Subcutaneous abdominal adipose tissue (tissue), 5 donors: Measurements from ENCODE around the gene LRRC4C.

Experiments
- H3K27ac ChIP-seq: one replicate; pipeline ENCODE4 v1.7.0; 2013; ENCODE audit warnings: low read depth, mild to moderate bottlenecking, inconsistent platforms, low read length, moderate library complexity
- H3K27me3 ChIP-seq, 5 donors: one replicate each; pipeline ENCODE4 v1.7.0; 2013; ENCODE audit warnings: low read length in 5 of 5, inconsistent platforms in 1 of 5; ENCODE audit not compliant: control insufficient read depth in 5 of 5, insufficient read depth in 4 of 5
- H3K36me3 ChIP-seq, 5 donors: one replicate each; pipeline ENCODE4 v1.7.0; 2013; ENCODE audit warnings: low read length in 5 of 5; ENCODE audit not compliant: control insufficient read depth in 5 of 5, insufficient read depth in 5 of 5
- H3K4me1 ChIP-seq, 5 donors: one replicate each; pipeline ENCODE4 v1.7.0; 2013; ENCODE audit warnings: low read length in 5 of 5, mild to moderate bottlenecking in 3 of 5, moderate library complexity in 1 of 5; ENCODE audit not compliant: control insufficient read depth in 5 of 5, insufficient read depth in 5 of 5
- H3K4me3 ChIP-seq, 5 donors: one replicate each; pipeline ENCODE4 v1.7.0; 2013; ENCODE audit warnings: low read length in 5 of 5, low read depth in 1 of 5
- H3K9ac ChIP-seq, 5 donors: one replicate each; pipeline ENCODE4 v1.7.0; 2013; ENCODE audit warnings: low read length in 5 of 5, mild to moderate bottlenecking in 4 of 5, moderate library complexity in 3 of 5
- H3K9me3 ChIP-seq, 5 donors: one replicate each; pipeline ENCODE4 v1.7.0; 2013; ENCODE audit warnings: low read length in 5 of 5; ENCODE audit not compliant: control insufficient read depth in 5 of 5
- donor health status: healthy.
- donor health status: healthy.
- donor health status: healthy.
- donor health status: healthy.
- donor health status: healthy.

Gene LRRC4C

DNA sequence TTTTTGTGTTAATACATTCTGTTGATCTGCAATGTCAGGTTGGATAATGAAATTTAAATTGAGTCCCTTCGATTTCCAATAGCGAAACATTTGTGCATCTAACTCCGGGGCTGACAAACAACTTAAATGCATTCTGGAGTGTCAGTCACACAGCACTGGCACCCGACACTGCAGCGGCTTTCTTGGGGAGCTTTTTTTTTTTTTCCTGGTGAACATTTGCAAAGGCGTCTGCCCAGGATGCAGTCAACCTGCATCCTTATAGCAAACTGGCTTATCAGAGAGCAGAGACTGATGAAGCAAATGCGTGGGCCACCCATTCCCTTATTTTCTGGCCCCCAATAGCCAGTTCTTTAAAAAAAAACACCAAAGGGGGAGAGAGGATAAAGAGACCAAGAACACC lies 1167.7 kb downstream of the LRRC4C start:
- Histone ChIP-seq H3K36me3 (no peaks in the 10 kb centered on the region), H3K9ac (no peak overlapping the region), H3K4me1 (peaks cover 0 to 12% (median 9%) of the 10 kb centered on the region in 5 donors), H3K4me3 (peak overlapping the region in 1 of 5 donors; percentile 22), H3K9me3 (no peaks in the 10 kb centered on the region), H3K27ac (no peak overlapping the region), H3K27me3 (peaks cover 0 to 6% (median 0%) of the 10 kb centered on the region in 5 donors)

DNA sequence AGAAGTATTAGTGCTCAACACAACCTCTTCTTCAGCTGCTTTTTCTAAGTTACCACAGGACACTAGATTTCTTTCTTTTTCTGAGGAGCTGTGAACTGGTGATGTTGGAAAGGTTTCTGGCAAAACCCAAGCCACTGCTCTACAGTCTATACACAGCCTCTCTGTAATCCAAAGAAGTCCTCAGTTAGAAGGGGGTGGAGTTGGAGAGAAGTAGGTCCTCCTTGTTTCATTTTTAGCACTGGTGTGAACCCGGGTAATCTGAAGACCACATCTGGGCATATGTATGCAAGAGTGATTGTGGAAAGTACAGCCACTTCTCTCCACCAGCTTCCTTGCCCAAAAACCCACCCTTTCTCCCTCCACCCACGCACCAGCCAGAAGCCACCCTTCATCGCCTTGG lies 1168.1 kb downstream of the LRRC4C start:
- Histone ChIP-seq H3K9ac (no peak overlapping the region), H3K36me3 (no peaks in the 10 kb centered on the region), H3K9me3 (no peaks in the 10 kb centered on the region), H3K4me1 (peaks cover 0 to 12% (median 9%) of the 10 kb centered on the region in 5 donors), H3K27ac (no peak overlapping the region), H3K27me3 (peaks cover 0 to 6% (median 0%) of the 10 kb centered on the region in 5 donors), H3K4me3 (peak overlapping the region in 1 of 5 donors; percentile 22)

DNA sequence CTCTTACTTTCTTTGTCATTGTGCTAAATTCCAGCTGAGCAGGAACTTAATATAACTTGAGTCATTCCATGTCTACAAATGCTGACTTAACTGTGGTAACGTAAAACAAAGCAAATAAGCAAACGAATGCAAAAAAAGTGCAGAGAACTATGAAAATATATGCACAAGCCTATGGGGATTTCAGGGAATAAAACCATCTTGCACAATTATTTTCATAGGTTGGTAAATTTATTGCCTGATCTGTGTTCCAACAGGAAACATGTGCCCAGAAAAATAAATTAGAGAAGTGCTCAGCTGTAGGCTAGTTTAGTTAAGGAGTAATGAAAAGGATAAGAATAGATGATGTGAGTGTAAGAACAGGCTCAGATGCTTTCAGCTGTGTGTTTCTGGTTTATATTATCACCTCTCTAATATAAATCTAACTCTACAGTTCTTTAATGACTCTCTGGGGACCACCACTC lies 1169.3 kb downstream of the LRRC4C start:
- no peak overlapping the region for H3K9ac ChIP-seq
- H3K36me3 ChIP-seq = no peaks in the 10 kb centered on the region
- H3K9me3 ChIP-seq = no peaks in the 10 kb centered on the region
- peak overlapping the region in 1 of 5 donors; percentile 7 for H3K4me3 ChIP-seq
- H3K27ac ChIP-seq = no peak overlapping the region
- peaks cover 0 to 6% (median 0%) of the 10 kb centered on the region in 5 donors for H3K27me3 ChIP-seq
- peaks cover 0 to 12% (median 9%) of the 10 kb centered on the region in 5 donors for H3K4me1 ChIP-seq

DNA sequence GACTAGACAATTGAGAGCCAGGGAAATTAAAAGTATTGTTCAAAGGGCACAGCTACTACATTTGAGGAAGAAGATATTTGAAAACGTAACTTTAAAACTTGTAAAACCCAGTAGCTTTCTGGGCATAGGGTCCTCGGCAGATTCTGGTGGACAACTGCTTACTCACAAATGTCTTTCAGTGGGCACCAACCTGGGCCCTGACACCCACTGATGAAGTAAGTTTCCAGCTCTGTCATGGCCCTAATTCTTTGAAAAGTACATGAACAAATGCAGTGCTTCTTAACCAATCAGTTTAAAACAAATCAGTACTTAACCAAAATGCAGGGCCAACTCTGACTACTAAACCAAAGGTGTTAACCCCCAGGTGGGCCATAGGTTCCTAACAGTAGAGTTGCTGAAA lies 1170.1 kb downstream of the LRRC4C start:
- H3K4me3 ChIP-seq = no peak overlapping the region
- no peak overlapping the region for H3K9ac ChIP-seq
- no peak overlapping the region for H3K27ac ChIP-seq
- H3K4me1 ChIP-seq = peaks cover 0 to 12% (median 9%) of the 10 kb centered on the region in 5 donors
- no peaks in the 10 kb centered on the region for H3K9me3 ChIP-seq
- no peaks in the 10 kb centered on the region for H3K36me3 ChIP-seq
- H3K27me3 ChIP-seq = peaks cover 0 to 6% (median 0%) of the 10 kb centered on the region in 5 donors

DNA sequence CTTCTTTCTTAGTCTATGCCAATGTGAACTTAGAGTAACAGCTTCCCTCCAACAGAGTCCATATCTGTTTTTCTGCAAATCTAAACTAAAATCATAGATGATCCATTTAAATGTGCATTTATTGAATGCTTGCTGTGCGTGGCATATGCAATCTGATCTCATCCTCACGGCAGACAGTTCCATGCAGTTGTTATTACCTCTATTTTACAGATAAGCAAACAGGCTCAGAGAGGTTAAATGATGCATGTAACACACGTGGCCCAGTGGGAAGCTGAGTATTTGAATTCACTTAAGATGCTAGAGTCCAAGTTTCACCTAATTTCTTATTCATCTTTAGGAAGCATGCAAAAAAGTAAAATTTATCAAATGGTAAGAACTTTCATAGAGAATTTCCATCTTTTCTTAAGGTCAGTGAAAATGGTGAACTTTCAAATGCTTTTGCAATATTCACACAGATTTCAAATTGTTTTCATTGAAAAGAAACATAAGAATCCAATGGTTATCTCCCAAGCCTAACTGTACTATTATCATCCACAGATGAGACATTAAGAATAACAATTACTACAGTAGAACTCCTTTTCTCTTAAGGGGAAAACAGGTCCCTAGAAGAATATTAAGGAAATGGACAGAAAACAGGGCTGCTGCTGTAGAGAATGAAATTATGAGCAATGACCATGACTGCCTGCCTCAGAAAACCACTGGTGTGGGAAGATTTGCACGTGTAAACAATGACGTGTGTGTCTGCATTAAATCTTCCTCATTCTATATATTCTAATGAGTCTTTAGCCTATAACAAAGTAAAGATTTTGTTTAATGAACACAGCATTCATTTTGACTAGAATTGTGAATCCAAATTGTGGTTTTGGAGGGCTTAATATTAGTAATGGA lies 1171.3 kb downstream of the LRRC4C start:
- Histone ChIP-seq H3K9ac (no peak overlapping the region), H3K9me3 (no peaks in the 10 kb centered on the region), H3K27me3 (peaks cover 0 to 6% (median 0%) of the 10 kb centered on the region in 5 donors), H3K4me1 (peaks cover 0 to 5% (median under 1%) of the 10 kb centered on the region in 5 donors), H3K27ac (no peak overlapping the region), H3K36me3 (no peaks in the 10 kb centered on the region), H3K4me3 (no peak overlapping the region)

DNA sequence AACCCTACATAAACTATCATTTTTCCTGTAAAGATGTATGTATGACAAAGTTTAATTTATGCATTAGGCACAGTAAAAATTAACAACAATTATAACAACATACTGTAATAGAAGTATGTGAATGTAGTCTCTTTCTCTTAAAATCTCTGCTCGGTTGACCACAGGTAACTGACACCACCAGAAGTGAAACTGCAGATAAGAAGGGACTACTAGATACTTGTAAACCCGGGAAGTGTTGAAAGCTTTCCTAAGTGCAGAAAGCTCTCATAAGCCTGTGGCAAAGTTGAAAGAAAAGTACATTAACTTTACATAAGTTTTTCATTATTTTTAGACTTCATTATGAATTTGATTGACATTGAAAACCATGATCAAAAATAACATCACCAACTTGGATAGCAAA lies 1173.3 kb downstream of the LRRC4C start:
- Histone ChIP-seq H3K27ac (no peak overlapping the region), H3K9me3 (no peaks in the 10 kb centered on the region), H3K27me3 (no peaks in the 10 kb centered on the region), H3K9ac (no peak overlapping the region), H3K4me1 (peaks cover 0 to 2% (median 0%) of the 10 kb centered on the region in 5 donors), H3K36me3 (no peaks in the 10 kb centered on the region), H3K4me3 (no peak overlapping the region)

DNA sequence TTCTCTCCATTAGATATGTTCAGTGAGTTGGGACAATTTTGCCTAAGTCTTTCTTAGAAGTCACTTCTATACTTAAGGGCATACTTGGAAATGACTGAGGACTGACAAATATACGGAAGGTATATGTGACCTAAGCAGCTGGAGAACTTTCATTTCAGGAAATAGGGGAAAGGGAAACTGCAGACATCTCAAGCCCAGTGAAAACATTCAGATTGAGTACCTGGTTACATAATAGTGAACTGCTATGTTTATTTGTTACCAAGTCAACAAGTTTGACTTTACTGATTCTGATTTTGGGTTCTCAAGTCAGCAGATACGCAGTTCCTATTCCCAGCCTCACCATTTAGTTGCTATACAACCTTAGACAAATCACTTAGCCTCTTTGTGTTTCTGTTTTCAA lies 1173.9 kb downstream of the LRRC4C start:
- peaks cover 0 to 7% (median 5%) of the 10 kb centered on the region in 5 donors for H3K4me1 ChIP-seq
- H3K4me3 ChIP-seq = no peak overlapping the region
- H3K9ac ChIP-seq = no peak overlapping the region
- no peaks in the 10 kb centered on the region for H3K9me3 ChIP-seq
- H3K27me3 ChIP-seq = peaks cover 0 to 2% (median 0%) of the 10 kb centered on the region in 5 donors
- H3K36me3 ChIP-seq = no peaks in the 10 kb centered on the region
- H3K27ac ChIP-seq = no peak overlapping the region

DNA sequence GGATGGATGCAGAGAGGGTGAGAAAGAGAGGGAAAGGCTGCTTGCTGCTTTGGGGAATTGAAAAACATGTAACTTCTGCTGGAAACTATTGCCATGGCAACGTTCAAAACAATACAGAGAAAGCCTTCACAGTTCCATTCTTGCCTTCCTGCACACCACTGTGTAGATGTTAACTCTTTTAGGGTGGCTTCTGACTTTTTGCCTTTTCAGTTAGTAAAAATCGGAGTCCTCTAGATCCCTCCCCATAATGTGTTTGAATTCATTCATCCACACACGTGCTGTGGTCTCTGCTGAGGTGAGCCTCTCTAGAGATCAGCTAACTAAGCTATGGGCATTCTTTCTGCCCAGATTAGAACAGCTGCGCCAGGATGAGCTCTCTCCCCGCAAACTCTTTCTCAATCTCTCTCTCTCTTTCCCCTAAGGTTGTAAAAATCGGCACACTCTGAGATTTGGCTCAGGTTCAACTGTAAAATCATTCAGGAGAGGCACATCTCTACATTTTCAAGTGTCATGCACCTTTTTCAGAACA lies 1178.3 kb downstream of the LRRC4C start:
- Histone ChIP-seq H3K36me3 (no peaks in the 10 kb centered on the region), H3K4me3 (no peak overlapping the region), H3K4me1 (peaks cover 0 to 11% (median 7%) of the 10 kb centered on the region in 5 donors), H3K9ac (peak overlapping the region in 1 of 5 donors; percentile 26), H3K27ac (no peak overlapping the region), H3K9me3 (no peaks in the 10 kb centered on the region), H3K27me3 (peaks cover 0 to 5% (median 0%) of the 10 kb centered on the region in 5 donors)

DNA sequence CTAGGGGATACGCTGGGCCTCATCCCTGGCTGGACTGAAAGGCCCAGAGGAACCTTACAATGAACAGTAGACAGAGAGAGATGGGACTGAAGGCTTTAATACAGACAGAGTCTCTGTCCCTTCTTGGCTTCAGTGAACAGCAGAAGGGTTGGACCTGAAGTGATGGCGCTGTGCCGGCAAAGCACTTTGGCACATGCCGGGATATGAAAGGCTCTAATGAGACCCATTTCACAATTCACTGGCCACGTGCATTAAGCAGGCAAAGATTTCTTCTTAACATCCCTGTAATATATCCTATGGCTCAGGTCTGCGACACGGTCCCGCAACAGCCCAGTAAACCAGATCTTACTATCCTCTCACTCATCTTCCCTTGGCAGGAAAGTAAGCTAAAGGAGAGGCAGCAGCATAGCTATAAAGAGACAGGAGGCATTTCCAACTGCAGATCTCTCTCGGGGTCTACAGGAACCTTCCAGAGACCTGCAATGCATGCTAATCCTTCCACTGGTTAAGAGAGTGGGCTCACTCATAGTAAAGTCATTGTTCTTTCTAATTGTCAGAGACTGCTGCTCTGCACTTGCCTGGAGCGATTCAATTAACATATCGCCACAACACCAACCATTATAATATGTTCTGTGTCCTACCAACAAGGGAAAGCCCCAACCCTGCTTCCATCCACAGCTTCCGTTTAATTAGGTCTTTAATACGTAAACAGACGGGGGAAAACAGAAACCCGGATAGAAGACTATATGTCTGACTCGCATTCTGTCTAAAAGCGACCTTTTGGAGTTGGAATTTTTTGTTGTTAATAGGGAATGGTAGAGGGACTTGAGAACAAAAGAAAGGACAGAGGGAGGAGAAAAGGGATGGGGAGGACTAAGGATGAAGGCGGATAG lies 1179.0 kb downstream of the LRRC4C start:
- Histone ChIP-seq H3K4me3 (peak overlapping the region in 1 of 5 donors; percentile 0), H3K36me3 (no peaks in the 10 kb centered on the region), H3K9ac (peak overlapping the region in 1 of 5 donors; percentile 26), H3K27me3 (peaks cover 0 to 5% (median 0%) of the 10 kb centered on the region in 5 donors), H3K27ac (no peak overlapping the region), H3K4me1 (peaks cover 0 to 11% (median 7%) of the 10 kb centered on the region in 5 donors), H3K9me3 (no peaks in the 10 kb centered on the region)
